GM19328 (cell line): ENCODE results near the gene TFAM.

Experiments used
- ATAC-seq: cut with Tn5 transposase; IDR thresholded peaks from one replicate; pipeline ENCODE4 v1.9.1; 2021; ENCODE audit warnings: mild to moderate bottlenecking, moderate library complexity; ENCODE audit not compliant: unreplicated experiment

TFAM gene

DNA sequence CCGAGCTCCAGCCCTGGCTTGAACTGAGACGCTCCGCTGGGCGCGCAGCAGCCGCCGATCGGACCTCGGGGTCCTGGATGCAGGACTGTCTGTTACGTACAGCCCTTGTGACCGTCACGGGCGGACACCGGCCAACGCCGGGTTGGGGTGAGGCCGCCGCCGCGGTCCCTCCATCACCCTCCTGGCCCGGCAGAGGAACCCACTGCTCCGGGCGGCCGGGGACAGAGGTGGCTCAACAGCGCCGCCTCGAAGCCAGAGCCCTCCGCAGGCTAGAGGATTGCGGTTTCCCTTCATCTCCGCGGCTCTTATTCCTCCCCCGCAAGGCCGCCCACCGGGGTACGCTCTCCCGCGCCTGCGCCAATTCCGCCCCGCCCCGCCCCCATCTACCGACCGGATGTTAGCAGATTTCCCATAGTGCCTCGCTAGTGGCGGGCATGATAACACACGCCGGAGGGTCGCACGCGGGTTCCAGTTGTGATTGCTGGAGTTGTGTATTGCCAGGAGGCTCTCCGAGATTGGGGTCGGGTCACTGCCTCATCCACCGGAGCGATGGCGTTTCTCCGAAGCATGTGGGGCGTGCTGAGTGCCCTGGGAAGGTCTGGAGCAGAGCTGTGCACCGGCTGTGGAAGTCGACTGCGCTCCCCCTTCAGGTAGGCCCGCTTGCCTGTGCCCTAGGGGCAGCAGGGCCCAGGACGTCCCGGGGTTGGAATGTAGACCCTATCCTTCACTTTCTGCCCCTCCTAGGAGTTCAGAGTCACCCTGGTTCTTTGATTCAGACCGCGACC, at the start of gene TFAM:
TSS of gene TFAM (plus strand) at position 412 of the 785 bp plus-strand sequence. CDS start at position 550, 138 bp downstream.
- peak; percentile 85 for ATAC-seq

DNA sequence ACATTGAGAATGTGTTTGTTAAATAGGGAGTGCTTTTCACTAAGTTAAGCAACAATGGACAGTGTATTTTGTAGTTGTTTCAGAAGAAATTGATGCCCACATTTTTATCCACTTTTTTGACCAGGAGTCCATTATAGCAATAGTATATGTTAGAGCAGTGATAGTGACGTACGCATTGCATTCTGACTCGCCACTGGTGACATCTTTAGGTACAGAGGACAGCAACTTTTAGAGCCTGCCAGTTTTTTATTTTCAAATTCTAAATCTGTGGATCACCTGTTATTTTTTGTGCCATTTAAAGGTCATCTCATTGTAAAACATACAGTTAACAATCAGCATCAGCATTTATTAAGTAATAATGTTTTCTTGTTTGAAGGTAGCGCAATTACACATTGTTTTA, 49.0 kb upstream of the TFAM start:
- ATAC-seq: no peak

- ATAC-seq: no peak
Observed at GRCh38 chr10:58341422-58341821, 43.8 kb upstream of the TFAM start.

GRCh38 chr10:58341947-58342346, 43.3 kb upstream of the TFAM start:
- no peak for ATAC-seq

GRCh38 chr10:58347967-58348366, 37.2 kb upstream of the TFAM start:
- ATAC-seq: no peak

DNA sequence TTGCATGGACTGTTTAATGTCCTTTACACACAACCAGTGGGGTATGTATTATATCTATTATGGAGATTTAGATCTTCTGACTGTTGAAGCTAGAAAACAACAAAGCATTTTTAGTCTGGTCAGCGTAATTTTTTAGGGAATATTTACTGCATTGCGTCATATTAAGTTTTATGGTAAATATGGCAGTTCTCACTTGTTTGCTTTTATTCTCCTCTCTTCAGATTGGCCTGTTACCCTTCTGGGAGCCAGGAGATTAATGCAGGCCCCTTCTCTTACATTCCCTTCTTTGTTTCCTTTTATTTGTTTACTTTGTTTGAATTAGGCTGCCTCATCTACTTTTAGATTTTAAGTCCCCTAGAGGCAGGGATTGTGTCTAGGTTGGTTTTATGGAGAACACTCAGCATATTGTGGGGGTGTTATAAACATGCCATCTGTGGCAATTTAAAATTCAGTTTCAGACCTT, 36.6 kb upstream of the TFAM start:
- no peak for ATAC-seq

- ATAC-seq: no peak
Observed at GRCh38 chr10:58350023-58350422, 35.2 kb upstream of the TFAM start.

DNA sequence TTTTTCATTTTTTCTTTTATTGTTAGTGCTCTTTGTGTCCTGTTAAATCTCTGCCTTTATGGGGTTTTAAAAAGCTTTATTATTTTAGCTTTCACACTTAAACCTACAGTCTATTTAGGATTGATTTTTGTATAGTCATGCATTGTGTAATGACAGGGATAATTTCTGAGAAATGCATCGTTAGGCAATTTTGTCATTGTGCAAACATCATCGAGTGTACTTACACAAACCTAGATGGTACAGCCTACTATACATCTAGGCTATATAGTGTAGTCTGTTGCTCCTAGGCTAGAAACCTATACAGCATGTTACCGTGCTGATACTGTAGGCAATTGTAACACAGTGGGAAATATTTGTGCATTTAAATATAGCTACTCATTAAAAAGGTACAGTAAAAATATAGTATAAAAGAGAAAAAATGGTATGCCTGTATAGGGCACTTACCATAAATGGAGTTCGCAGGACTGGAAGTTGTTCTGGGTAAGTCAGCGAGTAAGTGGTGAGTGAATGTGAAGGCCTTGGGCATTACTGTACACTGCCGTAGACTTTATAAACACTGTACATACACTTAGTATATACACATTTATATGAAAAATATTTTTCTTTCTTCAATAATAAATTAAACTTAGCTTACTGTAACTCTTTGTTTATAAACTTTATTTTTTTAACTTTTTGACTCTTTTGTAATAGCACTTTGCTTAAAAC, 34.4 kb upstream of the TFAM start:
- no peak for ATAC-seq

DNA sequence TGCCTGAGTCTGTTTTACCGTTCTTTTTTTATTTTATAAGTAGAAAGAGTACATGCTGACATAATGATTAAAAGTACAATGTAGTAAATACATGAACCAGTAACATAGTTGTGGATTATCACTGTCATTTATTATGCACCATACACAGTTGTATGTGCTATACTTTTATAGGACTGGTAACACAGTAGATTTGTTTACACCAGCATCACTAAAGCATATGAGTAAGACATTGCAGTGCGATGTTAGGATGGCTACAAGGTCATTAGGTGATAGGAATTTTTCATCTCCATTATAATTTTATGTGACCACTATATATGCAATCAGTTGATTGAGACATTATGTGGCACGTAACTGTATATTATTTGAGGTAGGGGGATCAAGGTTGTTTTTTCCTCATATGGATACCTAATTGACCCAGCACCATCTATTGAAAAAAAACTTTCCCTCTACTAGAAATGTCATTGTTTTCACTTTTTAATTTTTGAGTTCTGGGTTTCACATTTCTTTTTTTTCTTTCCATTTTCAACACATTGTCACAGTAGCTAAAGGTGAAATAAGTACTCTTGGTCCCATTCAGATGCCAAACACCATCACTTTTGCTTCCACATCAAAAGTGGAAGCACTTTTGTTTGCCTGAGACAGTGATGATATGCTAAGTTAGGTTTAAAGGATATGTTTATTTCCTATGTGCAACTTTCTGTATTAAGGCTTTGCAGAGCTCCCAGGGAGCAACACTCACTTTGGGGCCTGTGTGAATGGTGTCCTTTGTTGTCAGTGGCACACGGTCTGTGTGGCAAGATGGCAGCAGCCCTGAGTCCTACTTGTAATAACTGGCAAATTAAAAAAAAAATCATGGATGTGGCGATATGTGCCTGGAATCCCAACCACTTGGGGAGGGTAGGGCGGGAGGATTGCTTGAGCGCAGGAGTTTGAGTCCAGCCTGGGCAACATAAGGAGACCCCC, 33.3 kb upstream of the TFAM start:
- no peak for ATAC-seq

GRCh38 chr10:58352956-58353610, 32.1 kb upstream of the TFAM start:
- no peak for ATAC-seq

DNA sequence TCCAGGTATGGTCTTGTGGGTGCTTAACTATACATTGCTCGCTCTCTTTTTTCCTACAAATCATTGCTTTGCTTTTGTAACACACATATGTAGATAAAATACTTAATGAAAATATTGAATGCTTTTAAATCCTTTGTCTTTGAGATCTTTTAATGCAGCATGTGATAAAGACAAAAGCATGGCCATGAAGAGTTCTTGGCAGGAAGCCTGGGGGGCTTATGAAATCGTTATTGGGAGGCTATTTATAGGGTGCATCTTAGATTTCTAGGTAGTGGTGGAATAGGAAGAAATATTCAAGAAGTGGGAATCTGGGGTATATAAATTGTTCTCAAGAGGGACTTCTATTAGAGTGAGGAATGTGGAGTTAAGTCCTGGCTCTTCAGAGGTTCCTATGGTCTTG, 28.5 kb upstream of the TFAM start:
- ATAC-seq: no peak

DNA sequence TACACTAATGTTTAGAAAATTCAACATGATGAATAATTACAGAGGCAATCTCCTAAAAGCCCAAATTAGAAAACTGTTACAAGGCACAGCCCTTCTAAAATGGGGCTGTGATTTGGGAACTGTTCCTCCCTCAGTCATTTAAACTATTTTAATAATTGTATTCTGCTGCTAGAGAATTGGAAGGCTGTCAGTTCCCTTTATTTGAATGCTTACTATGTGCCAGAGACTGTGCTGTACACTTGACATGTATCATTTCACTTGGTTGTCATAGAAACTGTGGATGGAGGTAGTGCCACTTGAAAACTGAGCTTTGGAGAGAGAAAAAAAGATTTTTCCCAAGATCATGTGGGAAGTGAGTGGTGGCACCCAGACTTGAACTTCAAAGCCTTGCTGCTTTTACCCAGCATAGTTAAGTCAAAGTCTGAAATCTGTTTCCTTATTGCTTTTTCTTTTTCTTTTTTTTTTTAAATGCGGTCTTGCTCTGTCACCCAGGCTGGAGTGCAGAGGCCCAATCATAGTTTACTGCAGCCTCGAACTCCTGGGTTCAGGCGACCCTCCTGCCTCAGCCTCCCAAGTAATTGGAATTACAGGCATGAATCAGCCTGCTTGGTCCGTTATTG, 26.8 kb upstream of the TFAM start:
- no peak for ATAC-seq

GRCh38 chr10:58358947-58359346, 26.3 kb upstream of the TFAM start:
- ATAC-seq: no peak

DNA sequence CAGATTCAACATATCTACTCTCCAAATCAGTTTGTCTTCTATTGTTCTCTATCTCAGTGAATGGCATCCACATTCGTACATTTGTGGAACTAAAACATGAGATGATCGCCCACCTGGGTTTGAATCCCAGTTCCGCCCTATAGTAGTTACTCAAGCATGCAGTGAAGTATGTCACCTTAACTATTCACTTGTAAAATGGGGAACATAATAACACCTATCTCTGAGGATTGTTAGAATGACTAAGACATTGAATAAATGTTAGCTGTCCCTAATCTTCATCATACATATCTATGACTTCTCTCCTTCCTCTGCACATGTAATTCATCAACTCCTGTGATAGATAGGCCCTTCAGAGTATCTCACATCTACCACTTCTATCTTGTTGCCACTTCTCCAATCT, 25.7 kb upstream of the TFAM start:
- ATAC-seq: no peak

GRCh38 chr10:58360412-58361004, 24.7 kb upstream of the TFAM start:
- ATAC-seq: no peak

DNA sequence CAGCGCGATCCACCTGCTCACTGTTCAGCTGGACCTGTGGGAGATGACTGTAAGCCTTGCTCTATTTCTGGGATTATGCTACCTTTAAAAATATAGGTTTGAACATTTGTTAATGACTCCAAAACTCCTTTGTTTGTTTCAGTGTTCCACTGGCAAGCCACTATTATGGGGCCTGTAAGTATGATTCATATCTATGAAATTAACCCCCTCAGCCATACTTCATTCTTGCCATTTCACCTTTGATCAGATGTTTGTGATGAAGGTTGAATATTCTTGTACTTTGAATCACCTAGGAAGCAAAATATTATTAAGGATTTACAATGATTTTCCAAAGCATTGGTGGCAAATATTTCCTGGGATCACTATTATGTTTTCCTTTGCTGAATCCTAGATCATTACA, 23.9 kb upstream of the TFAM start:
- ATAC-seq: no peak

GRCh38 chr10:58362027-58362789, 23.0 kb upstream of the TFAM start:
- ATAC-seq: no peak

DNA sequence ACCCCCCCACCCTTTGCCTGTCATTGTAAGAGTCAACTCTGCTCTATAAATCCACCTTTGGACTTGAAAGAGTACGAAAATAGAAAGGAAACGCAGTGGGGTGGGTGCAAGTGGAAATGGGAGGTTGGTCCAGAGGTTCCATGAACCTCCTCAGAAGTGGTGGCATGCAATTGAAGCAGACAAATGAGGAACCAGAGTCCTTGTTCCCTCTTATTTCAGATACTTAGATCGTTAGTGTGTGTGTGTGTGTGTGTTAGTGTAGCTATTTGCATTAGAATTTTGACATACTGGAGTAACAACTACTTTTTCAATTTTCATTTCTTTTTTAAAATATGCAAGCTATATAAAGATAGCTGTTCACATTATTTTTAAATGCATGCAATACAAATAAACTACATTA, 18.1 kb upstream of the TFAM start:
- ATAC-seq: no peak

GRCh38 chr10:58371473-58371872, 13.7 kb upstream of the TFAM start:
- no peak for ATAC-seq
